ENCODE results near the gene TBC1D12.

GRCh38 chr10:94549221-94549620, 146.9 kb downstream of the TBC1D12 start:
- TF ChIP-seq CTCF (IDR thresholded peaks at IDR 0.05; ENCODE audit: low read depth, low read length, poor library complexity, severe bottlenecking): no peak
- TF ChIP-seq EZH2phosphoT487 (IDR thresholded peaks at IDR 0.05; ENCODE audit: borderline replicate concordance, low read length): no peak
